K562 (cell line): ENCODE results near the gene EVA1A. TPM values are rescaled to one million over a fixed set of nuclear protein-coding genes. Genes with fewer than 3 reads are reported as not detected.

Source experiments
- ATAC-seq: fragments of 200-7000 bp; cut with Tn5 transposase; 3 replicates; pipeline ENCODE4 v1.9.1; 2020; ENCODE audit warnings: moderate library complexity
- BruUV-seq: library from RNA; stranded (reverse); fragments of 400-500 nt; replicated peaks from 2 replicates; lab custom pipeline; 2021; lab: Mats Ljungman, UMichigan
- CTCF ChIA-PET: fragments of 300-600 bp; formaldehyde crosslinking; extraction: SDS; loops from one replicate; lab custom pipeline; 2021; ENCODE audit warnings: low intra/inter-chr PET ratio; lab: Yijun Ruan, JAX
- POLR2A ChIA-PET: fragments of 300-600, 350-650 bp; sonication (Branson Sonifier 250); formaldehyde crosslinking; extraction: SDS; loops from one replicate; lab custom pipeline; 2021; ENCODE audit warnings: antibody characterized with exemption, inconsistent platforms; lab: Yijun Ruan, JAX
- DNase-seq, 4 experiments: peaks; one replicate each; pipeline versions ENCODE4 v3.0.0 to v3.0.0-alpha.2; 2011 to 2018; ENCODE audit warnings: low spot score in 3 of 4, mixed read lengths in 3 of 4; ENCODE audit errors: extremely low read depth in 1 of 4
- FAIRE-seq: peaks from 2 replicates; lab custom pipeline; 2011; peaks lifted over from hg19 to GRCh38; lab: Jason Lieb, UNC
- H2AFZ ChIP-seq: 2 replicates; pipeline ENCODE4 v1.6.0; 2011; ENCODE audit warnings: low read depth, low read length, control low read depth, inconsistent platforms
- H3K27ac ChIP-seq: fragments of 200-600 bp; 3 replicates; pipeline ENCODE4 v1.8.0; 2011; ENCODE audit warnings: low read depth, mild to moderate bottlenecking, control low read depth, inconsistent platforms, low read length, moderate library complexity, mixed read lengths; ENCODE audit errors: extremely low read depth
- H3K27me3 ChIP-seq, 2 experiments: fragments of 300-600 bp in 1 of 2; 2 replicates in 1 of 2; 3 replicates in 1 of 2; pipeline versions ENCODE4 v1.6.0 to v1.8.0; 2011; ENCODE audit warnings: inconsistent platforms in 2 of 2, low read length in 2 of 2, mild to moderate bottlenecking in 1 of 2, mixed read lengths in 1 of 2, moderate library complexity in 1 of 2; ENCODE audit not compliant: control insufficient read depth in 2 of 2, insufficient read depth in 2 of 2
- H3K36me3 ChIP-seq: fragments of 300-600 bp; 3 replicates; pipeline ENCODE4 v1.8.0; 2011; ENCODE audit warnings: mild to moderate bottlenecking, low read length, inconsistent platforms; ENCODE audit not compliant: control insufficient read depth, insufficient read depth
- H3K4me1 ChIP-seq, 2 experiments: fragments of 200-600 bp in 1 of 2; replicated peaks in 1 of 2; 2 replicates in 1 of 2; 3 replicates in 1 of 2; pipeline versions ENCODE4 v1.5.1 to v1.8.0; 2011; ENCODE audit warnings: inconsistent platforms in 2 of 2, low read length in 2 of 2, mild to moderate bottlenecking in 1 of 2, mixed read lengths in 1 of 2, moderate library complexity in 1 of 2; ENCODE audit not compliant: control insufficient read depth in 2 of 2, insufficient read depth in 2 of 2
- H3K4me2 ChIP-seq: 2 replicates; pipeline ENCODE4 v1.6.1; 2011; ENCODE audit warnings: low read length, control low read depth, inconsistent platforms, mixed read lengths; ENCODE audit not compliant: insufficient read depth
- H3K4me3 ChIP-seq: fragments of 200-600 bp; sonication (generic), shearing (Covaris generic); 2 replicates; pipeline ENCODE4 v1.5.1; 2016; ENCODE audit warnings: control low read depth, inconsistent platforms
- H3K79me2 ChIP-seq: fragments of 200-600 bp; 3 replicates; pipeline ENCODE4 v1.8.0; 2011; ENCODE audit warnings: low read length, inconsistent platforms; ENCODE audit not compliant: control insufficient read depth, insufficient read depth
- H3K9ac ChIP-seq, 2 experiments: 2 replicates each; pipeline versions ENCODE4 v1.6.0 to v1.6.1; 2011; ENCODE audit warnings: low read depth in 2 of 2, low read length in 2 of 2, control low read depth in 1 of 2, inconsistent platforms in 1 of 2, mild to moderate bottlenecking in 1 of 2, mixed read lengths in 1 of 2; ENCODE audit not compliant: insufficient read depth in 1 of 2
- H3K9me1 ChIP-seq: one replicate; pipeline ENCODE4 v1.6.0; 2011; ENCODE audit warnings: inconsistent platforms, mild to moderate bottlenecking, low read length, moderate library complexity; ENCODE audit not compliant: control insufficient read depth, insufficient read depth
- H3K9me3 ChIP-seq: replicated peaks from 2 replicates; pipeline ENCODE4 v1.5.1; 2011; ENCODE audit warnings: low read depth, low read length, inconsistent platforms; ENCODE audit not compliant: control insufficient read depth, insufficient read depth
- H4K20me1 ChIP-seq: replicated peaks from 2 replicates; pipeline ENCODE4 v1.6.1; 2011; ENCODE audit warnings: low read length, inconsistent platforms, mixed read lengths; ENCODE audit not compliant: control insufficient read depth, insufficient read depth
- CBFA2T2 ChIP-seq: fragments of 450-650 bp; conservative IDR thresholded peaks from 2 replicates; pipeline ENCODE4 v1.6.1; 2017; ENCODE audit warnings: mild to moderate bottlenecking
- CBX8 ChIP-seq: fragments of 200-600 bp; sonication (generic); IDR thresholded peaks from 2 replicates; pipeline ENCODE4 v1.6.1; 2012; ENCODE audit warnings: borderline replicate concordance, mixed run types, low read depth, mild to moderate bottlenecking, moderate library complexity, mixed read lengths, low read length, control low read depth, inconsistent platforms; ENCODE audit not compliant: poor library complexity, severe bottlenecking; ENCODE audit errors: extremely low read depth
- DIDO1 ChIP-seq: fragments of 450-650 bp; IDR thresholded peaks from 2 replicates; pipeline ENCODE4 v1.6.1; 2016; ENCODE audit warnings: low read depth, missing biosample characterization, missing genetic modification characterization
- FOXA1 ChIP-seq: fragments of 450-650 bp; IDR thresholded peaks from 2 replicates; pipeline ENCODE4 v1.6.1; 2016; ENCODE audit warnings: mild to moderate bottlenecking, borderline replicate concordance
- GTF2A2 ChIP-seq: IDR thresholded peaks from 2 replicates; pipeline ENCODE4 v1.6.1; 2016; ENCODE audit warnings: mild to moderate bottlenecking, missing genetic modification characterization, missing compliant biosample characterization
- HDAC2 ChIP-seq: fragments of 450-650 bp; IDR thresholded peaks from 2 replicates; pipeline ENCODE4 v1.6.1; 2016; ENCODE audit warnings: mild to moderate bottlenecking
- HEY1 ChIP-seq: fragments of 250-450 bp; sonication (Bioruptor Pico); IDR thresholded peaks from 2 replicates; pipeline ENCODE4 v1.5.0; 2020; ENCODE audit warnings: mild to moderate bottlenecking, moderate library complexity, borderline replicate concordance
- KLF13 ChIP-seq: fragments of 450-650 bp; IDR thresholded peaks from 2 replicates; pipeline ENCODE4 v1.6.1; 2016; ENCODE audit warnings: missing genetic modification characterization, low read depth, mild to moderate bottlenecking, missing compliant biosample characterization, moderate library complexity, borderline replicate concordance
- NFE2 ChIP-seq: IDR thresholded peaks from 2 replicates; pipeline ENCODE4 v1.6.1; 2014; ENCODE audit warnings: antibody characterized with exemption, low read depth
- POLR2AphosphoS5 ChIP-seq: IDR thresholded peaks from 2 replicates; pipeline ENCODE4 v1.6.1; 2011; ENCODE audit warnings: mild to moderate bottlenecking, low read depth, low read length, moderate library complexity; ENCODE audit not compliant: control insufficient read depth, insufficient read depth
- PPARD ChIP-seq: fragments of 250-450 bp; sonication (Bioruptor Pico); IDR thresholded peaks from 2 replicates; pipeline ENCODE4 v1.8.0; 2022; ENCODE audit warnings: inconsistent platforms, mild to moderate bottlenecking, moderate library complexity
- SMAD2 ChIP-seq: fragments of 150-350 bp; IDR thresholded peaks from 2 replicates; pipeline ENCODE4 v1.6.1; 2014; ENCODE audit warnings: low read depth, mild to moderate bottlenecking, low read length
- SP1 ChIP-seq: sonication (generic); formaldehyde crosslinking; IDR thresholded peaks from 2 replicates; pipeline ENCODE4 v1.8.1; 2022; ENCODE audit warnings: mild to moderate bottlenecking, missing genetic modification reagents
- YBX1 ChIP-seq: fragments of 450-650 bp; IDR thresholded peaks from 2 replicates; pipeline ENCODE4 v1.7.1; 2016; ENCODE audit warnings: mild to moderate bottlenecking
- ZC3H8 ChIP-seq: fragments of 450-650 bp; IDR thresholded peaks from 2 replicates; pipeline ENCODE4 v1.6.1; 2017
- ZNF217 ChIP-seq: sonication (generic); formaldehyde crosslinking; IDR thresholded peaks from 2 replicates; pipeline ENCODE4 v1.8.0; 2022; ENCODE audit warnings: mild to moderate bottlenecking, missing genetic modification reagents
- ZNF431 ChIP-seq: sonication (generic); formaldehyde crosslinking; IDR thresholded peaks from 2 replicates; pipeline ENCODE4 v1.8.0; 2022; ENCODE audit warnings: mild to moderate bottlenecking, missing genetic modification reagents
- WGBS: fragments of 100-300 bp; shearing (Covaris generic); methylation state at CpG from one replicate; pipeline ENCODE4 v1.1.6; 2016; ENCODE audit warnings: low coverage, mixed read lengths; ENCODE audit not compliant: insufficient coverage; ENCODE audit errors: missing lambda C conversion rate; 5-methylcytosine and 5-hydroxymethylcytosine counted together
- in situ Hi-C: fragments of 300-500 bp; cut with MboI; formaldehyde crosslinking; loops from 4 replicates; pipeline ENCODE4 v1.15.0; 2018; ENCODE audit warnings: inconsistent platforms, mixed read lengths
- intact Hi-C: fragments of 100-400 bp; cut with micrococcal nuclease; formaldehyde crosslinking; loops from 2 replicates; pipeline ENCODE4 v1.14.2; 2022
- polyA plus RNA-seq, 8 experiments: library from polyadenylated mRNA; depleted of rRNA in 4 of 8; stranded (reverse) in 5 of 8; unstranded in 3 of 8; fragments of >200 nt; fragmentation: Nextera tagmentation in 2 of 8; fragmentation: Illumina TruSeq in 1 of 8; extraction: Ambion mirVana in 2 of 8; extraction: Trizol in 1 of 8; gene quantifications; 2 replicates each; pipeline versions ENCODE4 v1.2.1 to v1.2.3, GENCODE V29; 2011 to 2014; ENCODE audit warnings: inconsistent platforms in 1 of 8, missing spikeins in 1 of 8
- total RNA-seq, 7 experiments: library from RNA; depleted of rRNA in 6 of 7; stranded (reverse); fragments of >200 nt in 6 of 7; fragmentation: Illumina TruSeq in 2 of 7; extraction: Trizol in 2 of 7; gene quantifications; 2 replicates each; pipeline versions ENCODE4 v1.2.1 to v1.2.3, GENCODE V29; 2011 to 2021; ENCODE audit warnings: low replicate concordance in 1 of 7
- TF ChIP-seq, protein P1 (sequence below): fragments of 450-650 bp; IDR thresholded peaks from 2 replicates; pipeline ENCODE4 v1.7.1; 2018; ENCODE audit warnings: mild to moderate bottlenecking, low read depth; ENCODE audit not compliant: partially characterized antibody
- TF ChIP-seq, protein P2 (sequence below): fragments of 450-650 bp; IDR thresholded peaks from 2 replicates; pipeline ENCODE4 v1.6.1; 2014; ENCODE audit warnings: low read depth, mild to moderate bottlenecking, moderate library complexity, borderline replicate concordance
- TF ChIP-seq, protein P3 (sequence below): sonication (generic); formaldehyde crosslinking; IDR thresholded peaks from 2 replicates; pipeline ENCODE4 v1.8.0; 2022; ENCODE audit warnings: missing genetic modification reagents, mild to moderate bottlenecking, borderline replicate concordance

Gene EVA1A
- total and polyA plus RNA-seq, 9 of the 15 experiments (the other 6 are each of a cell fraction or from before 2014, with no cell fraction given): not detected

DNA sequence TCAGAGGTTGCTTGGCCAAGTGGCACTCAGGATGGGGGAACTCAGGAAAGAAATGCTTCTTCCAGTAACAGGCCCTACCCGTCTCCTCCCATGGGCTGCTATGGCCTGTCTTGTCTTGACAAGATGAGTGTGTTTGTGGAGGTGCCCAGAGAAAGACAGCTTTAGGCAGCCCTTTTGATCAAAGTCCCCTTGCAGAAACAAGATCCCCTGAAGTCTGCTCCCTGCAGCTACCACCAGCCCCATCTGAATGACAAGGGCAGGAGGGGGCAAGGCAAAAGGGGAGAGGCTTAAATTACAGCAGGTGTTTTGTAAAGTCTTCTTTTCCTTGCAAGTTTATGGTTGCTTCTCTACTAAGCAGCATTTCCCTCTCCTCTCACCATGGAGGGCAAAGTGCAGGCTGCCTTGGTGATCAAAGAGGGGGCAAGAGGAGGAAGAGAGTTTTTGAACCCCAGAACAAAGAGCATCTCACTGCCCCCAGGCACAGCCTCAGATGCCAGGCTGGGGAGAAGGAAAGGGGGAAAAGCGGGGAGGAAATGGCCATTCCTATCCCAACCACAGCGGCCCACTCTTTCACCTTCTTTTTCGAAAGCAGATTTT is 6.7 kb downstream of the EVA1A start:
- Histone ChIP-seq H2AFZ (no peak overlapping the region), H3K9me3 (no peaks in the 10 kb centered on the region), H3K79me2 (no peaks in the 10 kb centered on the region), H4K20me1 (no peaks in the 10 kb centered on the region), H3K4me1 (no peaks in the 10 kb centered on the region), H3K27ac (no peak overlapping the region), H3K4me3 (no peak overlapping the region), H3K9ac (no peak overlapping the region), H3K4me2 (no peak overlapping the region), H3K9me1 (no peaks in the 10 kb centered on the region), H3K36me3 (no peaks in the 10 kb centered on the region), H3K27me3 (peaks cover 2 to 4% of the 10 kb centered on the region in 2 experiments; a peak in 3 of 5 replicates)
- no TSS peak for BruUV-seq
- ChIA-PET POLR2A (no interaction called here), CTCF (no interaction called here)
- intact Hi-C loops (no loop called here), in situ Hi-C loops (no loop called here)
- ATAC-seq: no peak
- TF ChIP-seq KLF13 (tag) (no peak), NFE2 (no peak), ZNF217 (no peak), SMAD2 (no peak), GTF2A2 (tag) (no peak), FOXA1 (no peak), ZNF431 (CRISPR knock-in tag) (no peak), PPARD (CRISPR knock-in tag) (no peak), CBX8 (no peak), POLR2AphosphoS5 (no peak), DIDO1 (no peak), YBX1 (no peak), ZC3H8 (no peak), SP1 (no peak), CBFA2T2 (no peak), HDAC2 (no peak), HEY1 (CRISPR knock-in tag) (no peak)
- TF ChIP-seq, protein P1, sequence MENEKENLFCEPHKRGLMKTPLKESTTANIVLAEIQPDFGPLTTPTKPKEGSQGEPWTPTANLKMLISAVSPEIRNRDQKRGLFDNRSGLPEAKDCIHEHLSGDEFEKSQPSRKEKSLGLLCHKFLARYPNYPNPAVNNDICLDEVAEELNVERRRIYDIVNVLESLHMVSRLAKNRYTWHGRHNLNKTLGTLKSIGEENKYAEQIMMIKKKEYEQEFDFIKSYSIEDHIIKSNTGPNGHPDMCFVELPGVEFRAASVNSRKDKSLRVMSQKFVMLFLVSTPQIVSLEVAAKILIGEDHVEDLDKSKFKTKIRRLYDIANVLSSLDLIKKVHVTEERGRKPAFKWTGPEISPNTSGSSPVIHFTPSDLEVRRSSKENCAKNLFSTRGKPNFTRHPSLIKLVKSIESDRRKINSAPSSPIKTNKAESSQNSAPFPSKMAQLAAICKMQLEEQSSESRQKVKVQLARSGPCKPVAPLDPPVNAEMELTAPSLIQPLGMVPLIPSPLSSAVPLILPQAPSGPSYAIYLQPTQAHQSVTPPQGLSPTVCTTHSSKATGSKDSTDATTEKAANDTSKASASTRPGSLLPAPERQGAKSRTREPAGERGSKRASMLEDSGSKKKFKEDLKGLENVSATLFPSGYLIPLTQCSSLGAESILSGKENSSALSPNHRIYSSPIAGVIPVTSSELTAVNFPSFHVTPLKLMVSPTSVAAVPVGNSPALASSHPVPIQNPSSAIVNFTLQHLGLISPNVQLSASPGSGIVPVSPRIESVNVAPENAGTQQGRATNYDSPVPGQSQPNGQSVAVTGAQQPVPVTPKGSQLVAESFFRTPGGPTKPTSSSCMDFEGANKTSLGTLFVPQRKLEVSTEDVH: no peak
- TF ChIP-seq, protein P2, sequence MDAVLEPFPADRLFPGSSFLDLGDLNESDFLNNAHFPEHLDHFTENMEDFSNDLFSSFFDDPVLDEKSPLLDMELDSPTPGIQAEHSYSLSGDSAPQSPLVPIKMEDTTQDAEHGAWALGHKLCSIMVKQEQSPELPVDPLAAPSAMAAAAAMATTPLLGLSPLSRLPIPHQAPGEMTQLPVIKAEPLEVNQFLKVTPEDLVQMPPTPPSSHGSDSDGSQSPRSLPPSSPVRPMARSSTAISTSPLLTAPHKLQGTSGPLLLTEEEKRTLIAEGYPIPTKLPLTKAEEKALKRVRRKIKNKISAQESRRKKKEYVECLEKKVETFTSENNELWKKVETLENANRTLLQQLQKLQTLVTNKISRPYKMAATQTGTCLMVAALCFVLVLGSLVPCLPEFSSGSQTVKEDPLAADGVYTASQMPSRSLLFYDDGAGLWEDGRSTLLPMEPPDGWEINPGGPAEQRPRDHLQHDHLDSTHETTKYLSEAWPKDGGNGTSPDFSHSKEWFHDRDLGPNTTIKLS: no peak
- TF ChIP-seq, protein P3, sequence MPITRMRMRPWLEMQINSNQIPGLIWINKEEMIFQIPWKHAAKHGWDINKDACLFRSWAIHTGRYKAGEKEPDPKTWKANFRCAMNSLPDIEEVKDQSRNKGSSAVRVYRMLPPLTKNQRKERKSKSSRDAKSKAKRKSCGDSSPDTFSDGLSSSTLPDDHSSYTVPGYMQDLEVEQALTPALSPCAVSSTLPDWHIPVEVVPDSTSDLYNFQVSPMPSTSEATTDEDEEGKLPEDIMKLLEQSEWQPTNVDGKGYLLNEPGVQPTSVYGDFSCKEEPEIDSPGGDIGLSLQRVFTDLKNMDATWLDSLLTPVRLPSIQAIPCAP: no peak
- no peak for DNase-seq
- FAIRE-seq: no peak
- 0% methylated on average over 4 of the region's 4 CpGs for WGBS
